K562 (cell line): ENCODE data around the gene SPATS2. TPM values are rescaled to one million over a fixed set of nuclear protein-coding genes. Genes with fewer than 3 reads are reported as not detected.

ENCODE experiments used
- BACH1 ChIP-seq: fragments of 200-800 bp; sonication (Bioruptor generic); IDR thresholded peaks from 2 replicates; pipeline ENCODE4 v1.6.1; 2016; ENCODE audit warnings: missing genetic modification characterization, missing compliant biosample characterization
- BCOR ChIP-seq: fragments of 450-650 bp; IDR thresholded peaks from 2 replicates; pipeline ENCODE4 v1.6.1; 2016
- COPS2 ChIP-seq: fragments of 450-650 bp; conservative IDR thresholded peaks from 2 replicates; pipeline ENCODE4 v1.6.1; 2016; ENCODE audit warnings: mild to moderate bottlenecking, moderate library complexity
- GABPA ChIP-seq: fragments of 200-800 bp; sonication (Bioruptor generic); conservative IDR thresholded peaks from 2 replicates; pipeline ENCODE4 v1.6.1; 2016; ENCODE audit warnings: low read depth, missing genetic modification characterization, missing compliant biosample characterization
- HCFC1 ChIP-seq: IDR thresholded peaks from 2 replicates; pipeline ENCODE4 v1.6.1; 2012; ENCODE audit warnings: low read depth, low read length, improper control_type of control experiment
- HDAC3 ChIP-seq: fragments of 450-650 bp; IDR thresholded peaks from 2 replicates; pipeline ENCODE4 v1.6.1; 2018; ENCODE audit warnings: borderline replicate concordance, mild to moderate bottlenecking, moderate library complexity; ENCODE audit not compliant: partially characterized antibody
- JUND ChIP-seq, 2 experiments: IDR thresholded peaks; 2 replicates in 1 of 2; 3 replicates in 1 of 2; pipeline ENCODE4 v1.6.1; 2011; ENCODE audit warnings: borderline replicate concordance in 2 of 2, low read depth in 2 of 2, low read length in 2 of 2, improper control_type of control experiment in 1 of 2, missing biosample characterization in 1 of 2, missing genetic modification characterization in 1 of 2, missing genetic modification reagents in 1 of 2
- L3MBTL2 ChIP-seq: fragments of 450-650 bp; IDR thresholded peaks from 2 replicates; pipeline ENCODE4 v1.6.1; 2016; ENCODE audit warnings: mild to moderate bottlenecking, moderate library complexity
- LCOR ChIP-seq: sonication (generic); formaldehyde crosslinking; IDR thresholded peaks from 2 replicates; pipeline ENCODE4 v1.8.0; 2022; ENCODE audit warnings: mild to moderate bottlenecking, missing genetic modification reagents
- MYC ChIP-seq, 2 experiments: fragments of 250-450 bp in 1 of 2; sonication (Bioruptor Pico) in 1 of 2; IDR thresholded peaks; 2 replicates each; pipeline versions ENCODE4 v1.5.1 to v1.6.1; 2012 to 2021; ENCODE audit warnings: low read depth in 2 of 2, borderline replicate concordance in 1 of 2, improper control_type of control experiment in 1 of 2, low read length in 1 of 2, mild to moderate bottlenecking in 1 of 2, moderate library complexity in 1 of 2
- NFATC3 ChIP-seq: fragments of 450-650 bp; IDR thresholded peaks from 2 replicates; pipeline ENCODE4 v1.6.1; 2017; ENCODE audit warnings: mild to moderate bottlenecking
- PML ChIP-seq: IDR thresholded peaks from 2 replicates; pipeline ENCODE4 v1.6.1; 2012; ENCODE audit warnings: low read length, inconsistent platforms
- PTRF ChIP-seq: fragments of 450-650 bp; IDR thresholded peaks from 2 replicates; pipeline ENCODE4 v1.6.1; 2016; ENCODE audit warnings: mild to moderate bottlenecking, missing genetic modification characterization, missing compliant biosample characterization
- RAD21 ChIP-seq, 2 experiments: fragments of 250-450 bp in 1 of 2; fragments of 450-650 bp in 1 of 2; sonication (Bioruptor Pico) in 1 of 2; formaldehyde crosslinking in 1 of 2; IDR thresholded peaks in 1 of 2; conservative IDR thresholded peaks in 1 of 2; 2 replicates each; pipeline versions ENCODE4 v1.4.0 to v1.8.0; 2020 to 2022; ENCODE audit warnings: mild to moderate bottlenecking in 2 of 2, moderate library complexity in 1 of 2
- SIN3B ChIP-seq: fragments of 450-650 bp; IDR thresholded peaks from 2 replicates; pipeline ENCODE4 v1.6.1; 2017; ENCODE audit warnings: low read depth, mild to moderate bottlenecking, moderate library complexity
- YY1 ChIP-seq, 3 experiments: IDR thresholded peaks; 2 replicates each; pipeline ENCODE4 v1.6.1; 2011; ENCODE audit warnings: low read length in 2 of 3, mild to moderate bottlenecking in 2 of 3, moderate library complexity in 2 of 3, borderline replicate concordance in 1 of 3, control low read depth in 1 of 3, low read depth in 1 of 3; ENCODE audit not compliant: insufficient read depth in 3 of 3, insufficient replicate concordance in 2 of 3, control insufficient read depth in 1 of 3, insufficient read length in 1 of 3; ENCODE audit errors: extremely low read depth in 1 of 3
- ZBTB17 ChIP-seq: fragments of 450-650 bp; formaldehyde crosslinking; IDR thresholded peaks from 2 replicates; pipeline ENCODE4 v1.4.0; 2020; ENCODE audit warnings: mild to moderate bottlenecking
- ZBTB7A ChIP-seq: IDR thresholded peaks from 2 replicates; pipeline ENCODE4 v1.6.1; 2011; ENCODE audit warnings: low read depth, mild to moderate bottlenecking, low read length, moderate library complexity, borderline replicate concordance; ENCODE audit not compliant: control insufficient read depth
- ZNF197 ChIP-seq: fragments of 200-800 bp; sonication (Bioruptor generic); IDR thresholded peaks from 2 replicates; pipeline ENCODE4 v1.6.1; 2016; ENCODE audit warnings: low read depth, missing genetic modification characterization, missing compliant biosample characterization
- ZNF311 ChIP-seq: fragments of 250-450 bp; sonication (Bioruptor Pico); IDR thresholded peaks from 2 replicates; pipeline ENCODE4 v1.4.0; 2020; ENCODE audit warnings: mild to moderate bottlenecking, moderate library complexity
- ZNF384 ChIP-seq: IDR thresholded peaks from 2 replicates; pipeline ENCODE4 v1.6.1; 2012; ENCODE audit warnings: low read depth, low read length, improper control_type of control experiment
- ZNF41 ChIP-seq: fragments of 250-450 bp; sonication (Bioruptor Pico); conservative IDR thresholded peaks from 2 replicates; pipeline ENCODE4 v1.4.0; 2020; ENCODE audit warnings: mild to moderate bottlenecking
- ZNF699 ChIP-seq: fragments of 250-450 bp; sonication (Bioruptor Pico); IDR thresholded peaks from 2 replicates; pipeline ENCODE4 v1.8.0; 2021; ENCODE audit warnings: mild to moderate bottlenecking, moderate library complexity; ENCODE audit not compliant: insufficient replicate concordance
- polyA plus RNA-seq, 8 experiments: library from polyadenylated mRNA; depleted of rRNA in 4 of 8; stranded (reverse) in 5 of 8; unstranded in 3 of 8; fragments of >200 nt; fragmentation: Nextera tagmentation in 2 of 8; fragmentation: Illumina TruSeq in 1 of 8; extraction: Ambion mirVana in 2 of 8; extraction: Trizol in 1 of 8; gene quantifications; 2 replicates each; pipeline versions ENCODE4 v1.2.1 to v1.2.3, GENCODE V29; 2011 to 2014; ENCODE audit warnings: inconsistent platforms in 1 of 8, missing spikeins in 1 of 8
- total RNA-seq, 7 experiments: library from RNA; depleted of rRNA in 6 of 7; stranded (reverse); fragments of >200 nt in 6 of 7; fragmentation: Illumina TruSeq in 2 of 7; extraction: Trizol in 2 of 7; gene quantifications; 2 replicates each; pipeline versions ENCODE4 v1.2.1 to v1.2.3, GENCODE V29; 2011 to 2021; ENCODE audit warnings: low replicate concordance in 1 of 7
- TF ChIP-seq, protein P1 (sequence below), 3 experiments: fragments of 200-800 bp in 1 of 3; sonication (Bioruptor generic) in 1 of 3; sonication (generic) in 1 of 3; formaldehyde crosslinking in 1 of 3; IDR thresholded peaks; 2 replicates each; pipeline versions ENCODE4 v1.6.1 to v1.8.0; 2016 to 2022; ENCODE audit warnings: mild to moderate bottlenecking in 2 of 3, missing compliant biosample characterization in 2 of 3, missing genetic modification characterization in 2 of 3, missing genetic modification reagents in 1 of 3
- TF ChIP-seq, protein P2 (sequence below): fragments of 450-650 bp; IDR thresholded peaks from 2 replicates; pipeline ENCODE4 v1.6.1; 2016; ENCODE audit warnings: missing biosample characterization, missing genetic modification characterization

SPATS2 gene
- total and polyA plus RNA-seq, 9 of the 15 experiments (the other 6 are each of a cell fraction or from before 2014, with no cell fraction given), result 5.4 to 48.2 (median 17.5) TPM

DNA sequence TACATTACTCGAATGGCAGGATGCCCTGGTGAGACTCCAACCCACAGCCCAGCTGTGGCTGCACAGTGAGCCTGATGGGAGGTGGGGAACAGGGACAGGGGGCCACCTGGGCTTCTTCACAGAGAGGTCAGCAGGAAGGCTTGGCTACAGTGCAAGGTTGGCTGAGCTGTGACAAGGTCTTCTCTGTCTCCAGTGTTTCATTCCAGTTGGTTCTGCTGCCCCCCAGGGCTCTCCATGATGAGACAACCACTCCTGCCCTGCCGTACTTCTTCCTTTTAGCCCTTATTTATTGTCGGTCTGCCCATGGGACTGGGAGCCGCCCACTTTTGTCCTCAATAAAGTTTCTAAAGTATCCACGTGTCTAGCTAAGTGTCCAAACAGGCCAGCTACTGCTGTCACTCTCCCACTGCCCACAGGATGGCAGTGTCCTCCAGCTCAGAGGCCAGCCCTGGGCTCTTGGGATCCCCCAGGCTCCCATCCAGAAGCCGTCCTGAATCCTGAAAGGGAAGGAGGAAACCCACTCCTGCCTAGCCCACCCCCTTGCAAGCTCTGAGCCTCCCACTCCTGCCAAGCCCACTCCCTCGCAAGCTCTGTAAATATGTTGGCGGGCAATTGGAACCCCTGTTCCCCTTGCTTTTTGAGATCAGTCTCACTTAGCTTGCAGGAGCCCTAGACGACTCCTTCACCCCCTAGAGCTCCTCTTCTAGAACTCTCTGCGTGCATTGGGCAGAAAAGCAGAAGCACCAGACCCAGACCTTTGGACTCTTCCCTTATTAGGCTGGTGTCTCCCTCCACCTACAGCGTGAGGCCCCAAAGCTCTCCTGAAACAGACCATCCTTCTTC, 35.7 kb upstream of the SPATS2 start (continued):
- TF ChIP-seq GABPA (tag) (no peak), HDAC3 (no peak), YY1 (IDR thresholded peaks at IDR 0.05; ENCODE audit: borderline replicate concordance in 1 of 3, control insufficient read depth in 1 of 3, extremely low read depth in 1 of 3, insufficient read depth in 3 of 3, insufficient read length in 1 of 3, insufficient replicate concordance in 2 of 3, low read depth in 1 of 3, low read length in 2 of 3) (peak in 1 of 3 experiments; percentile 7), L3MBTL2 (peak; percentile 48; the same call in 1 of the 2 replicates), COPS2 (no peak), NFATC3 (no peak), ZNF197 (CRISPR knock-in tag) (no peak), PTRF (tag) (no peak), BCOR (no peak), SIN3B (no peak), ZBTB17 (CRISPR knock-in tag) (no peak), ZNF699 (CRISPR knock-in tag) (no peak), ZBTB7A (no peak), LCOR (CRISPR knock-in tag) (no peak), RAD21 (CRISPR knock-in tag; conservative IDR thresholded peaks at IDR 0.05 in 1 of 2, IDR thresholded peaks at IDR 0.05 in 1 of 2) (peak; percentile 75 to 80), MYC (IDR thresholded peaks at IDR 0.05; ENCODE audit: low read depth, low read length) (peak; percentile 87), MYC (CRISPR knock-in tag; IDR thresholded peaks at IDR 0.05; ENCODE audit: borderline replicate concordance, low read depth) (no peak), ZNF41 (no peak), BACH1 (tag) (no peak), JUND (IDR thresholded peaks at IDR 0.05; ENCODE audit: borderline replicate concordance, low read depth, low read length) (0 out of 2 replicates have a peak, but pooled peaks have one; percentile 44), JUND (tag; IDR thresholded peaks at IDR 0.05; ENCODE audit: borderline replicate concordance, low read depth, low read length) (no peak), HCFC1 (0 out of 2 replicates have a peak, but pooled peaks have one; percentile 27), ZNF384 (no peak), PML (no peak), ZNF311 (no peak)
- TF ChIP-seq, protein P1, sequence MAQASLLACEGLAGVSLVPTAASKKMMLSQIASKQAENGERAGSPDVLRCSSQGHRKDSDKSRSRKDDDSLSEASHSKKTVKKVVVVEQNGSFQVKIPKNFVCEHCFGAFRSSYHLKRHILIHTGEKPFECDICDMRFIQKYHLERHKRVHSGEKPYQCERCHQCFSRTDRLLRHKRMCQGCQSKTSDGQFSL (CRISPR knock-in tag; IDR thresholded peaks at IDR 0.05), result no peak
- TF ChIP-seq, protein P1 (tag; IDR thresholded peaks at IDR 0.05), result no peak
- TF ChIP-seq, protein P2, sequence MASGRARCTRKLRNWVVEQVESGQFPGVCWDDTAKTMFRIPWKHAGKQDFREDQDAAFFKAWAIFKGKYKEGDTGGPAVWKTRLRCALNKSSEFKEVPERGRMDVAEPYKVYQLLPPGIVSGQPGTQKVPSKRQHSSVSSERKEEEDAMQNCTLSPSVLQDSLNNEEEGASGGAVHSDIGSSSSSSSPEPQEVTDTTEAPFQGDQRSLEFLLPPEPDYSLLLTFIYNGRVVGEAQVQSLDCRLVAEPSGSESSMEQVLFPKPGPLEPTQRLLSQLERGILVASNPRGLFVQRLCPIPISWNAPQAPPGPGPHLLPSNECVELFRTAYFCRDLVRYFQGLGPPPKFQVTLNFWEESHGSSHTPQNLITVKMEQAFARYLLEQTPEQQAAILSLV (tag), result no peak
